ENCODE data around the gene PTPRT. TPM values are rescaled to one million over a fixed set of nuclear protein-coding genes. Genes with fewer than 3 reads are reported as not detected.

PTPRT gene
- total and polyA plus RNA-seq, 2 experiments from 2014 or later = not detected

- Histone ChIP-seq H3K36me3 (ENCODE audit: insufficient read depth) (no peaks in the 10 kb centered on the region; the same call in 1 of the 2 replicates), H3K27ac (ENCODE audit: low read depth) (no peak overlapping the region), H3K4me2 (no peak overlapping the region), H3K79me2 (replicated peaks; ENCODE audit: insufficient read depth) (no peaks in the 10 kb centered on the region), H3K9me2 (ENCODE audit: insufficient read depth) (no peaks in the 10 kb centered on the region), H3F3A (replicated peaks; ENCODE audit: low read depth) (no peaks in the 10 kb centered on the region), H3K27me3 (ENCODE audit: insufficient read depth) (no peaks in the 10 kb centered on the region), H3K4me1 (ENCODE audit: insufficient read depth) (no peaks in the 10 kb centered on the region), H2AFZ (no peak overlapping the region), H3K4me3 (no peak overlapping the region), H4K20me1 (replicated peaks; ENCODE audit: insufficient read depth) (no peaks in the 10 kb centered on the region)
- DNase-seq (ENCODE audit: low spot score) = no peak
- Mint-ChIP-seq H3K27me3 (ENCODE audit: insufficient read depth, low read depth, poor library complexity) (peaks cover 5% of the 10 kb centered on the region), H3K9me3 (peaks cover 100% of the 10 kb centered on the region), H3K4me1 (no peaks in the 10 kb centered on the region; the same call in 2 of the 3 replicates), H3K36me3 (ENCODE audit: low read depth) (peaks cover 43% of the 10 kb centered on the region), H3K4me3 (no peak overlapping the region), H3K27ac (no peak overlapping the region)
- no peak for ATAC-seq
- TF ChIP-seq ZNF462 (CRISPR knock-in tag; IDR thresholded peaks at IDR 0.05) (no peak), JUNB (IDR thresholded peaks at IDR 0.05; ENCODE audit: unreplicated experiment) (no peak), CTCF (conservative IDR thresholded peaks at IDR 0.05; ENCODE audit: low read depth in 2 of 2) (no peak), ETS1 (IDR thresholded peaks at IDR 0.05) (no peak), NANOG (IDR thresholded peaks at IDR 0.05; ENCODE audit: borderline replicate concordance) (no peak), CREB1 (CRISPR knock-in tag; IDR thresholded peaks at IDR 0.05; ENCODE audit: low read depth) (no peak), POLR2AphosphoS5 (IDR thresholded peaks at IDR 0.05; ENCODE audit: low read depth) (no peak), EZH2phosphoT487 (IDR thresholded peaks at IDR 0.05; ENCODE audit: unreplicated experiment) (no peak), REST (IDR thresholded peaks at IDR 0.05; ENCODE audit: unreplicated experiment) (no peak), ZNF331 (CRISPR knock-in tag; IDR thresholded peaks at IDR 0.05; ENCODE audit: low read depth) (no peak), ZNF114 (CRISPR knock-in tag; IDR thresholded peaks at IDR 0.05) (no peak)
Measured at GRCh38 chr20:43011491-43011890, 178.2 kb downstream of the PTPRT start.
